Measurements from ENCODE around the gene PLXNA2.

PLXNA2 gene

GRCh38 chr1:208129060-208129459 lies 115.1 kb downstream of the PLXNA2 start:
- DNase-seq (ENCODE audit: low read depth, low spot score): no peak
- H3K27ac ChIP-seq: no peak overlapping the region

DNA sequence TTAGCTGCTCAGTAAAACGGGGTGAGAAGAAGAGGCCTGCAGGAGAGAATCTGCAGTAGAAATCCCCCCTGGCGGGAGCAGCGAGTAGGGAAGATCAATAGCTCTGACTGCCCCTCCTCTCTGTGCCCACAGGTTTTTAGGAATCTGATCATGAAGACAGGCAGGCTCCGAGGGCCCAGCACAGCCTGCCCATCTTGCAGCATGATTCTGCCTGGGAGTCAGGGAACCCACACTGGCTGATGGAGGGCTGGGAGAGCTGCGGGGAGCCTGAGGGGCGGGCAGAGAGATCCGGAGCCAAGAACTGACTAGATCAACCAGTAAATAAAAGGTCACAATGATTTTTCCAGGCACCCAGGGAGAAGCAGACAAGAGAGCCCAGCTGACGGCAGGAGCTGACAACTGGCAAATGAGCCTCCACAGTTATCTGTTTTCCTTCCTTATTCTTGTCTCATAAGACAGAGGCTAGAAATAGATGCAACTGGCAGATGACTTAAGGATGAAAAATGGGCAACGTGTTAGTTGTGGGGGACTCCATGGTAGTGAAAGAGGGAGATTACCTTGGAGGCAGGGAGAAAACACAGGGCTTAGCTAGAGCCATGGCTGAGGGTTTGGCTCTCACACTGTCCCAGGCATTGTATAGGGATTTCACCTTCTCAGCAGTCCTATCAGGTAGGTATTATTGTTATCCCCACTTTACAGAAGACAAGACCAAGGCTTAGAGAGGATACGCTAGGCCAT lies 116.2 kb downstream of the PLXNA2 start:
- H3K27ac ChIP-seq: no peak overlapping the region

GRCh38 chr1:208127284-208127683 lies 116.9 kb downstream of the PLXNA2 start:
- no peak overlapping the region for H3K27ac ChIP-seq
- no peak for DNase-seq (ENCODE audit: low read depth, low spot score)

More for the DNA sequence above, 116.2 kb downstream of the PLXNA2 start:
- DNase-seq (ENCODE audit: low read depth, low spot score): no peak

GRCh38 chr1:208126108-208126507 lies 118.1 kb downstream of the PLXNA2 start:
- no peak for DNase-seq (ENCODE audit: low read depth, low spot score)
- H3K27ac ChIP-seq: no peak overlapping the region

- no peak for DNase-seq (ENCODE audit: low read depth, low spot score)
- H3K27ac ChIP-seq: no peak overlapping the region
Observed at GRCh38 chr1:208122612-208123358, 121.4 kb downstream of the PLXNA2 start.

DNA sequence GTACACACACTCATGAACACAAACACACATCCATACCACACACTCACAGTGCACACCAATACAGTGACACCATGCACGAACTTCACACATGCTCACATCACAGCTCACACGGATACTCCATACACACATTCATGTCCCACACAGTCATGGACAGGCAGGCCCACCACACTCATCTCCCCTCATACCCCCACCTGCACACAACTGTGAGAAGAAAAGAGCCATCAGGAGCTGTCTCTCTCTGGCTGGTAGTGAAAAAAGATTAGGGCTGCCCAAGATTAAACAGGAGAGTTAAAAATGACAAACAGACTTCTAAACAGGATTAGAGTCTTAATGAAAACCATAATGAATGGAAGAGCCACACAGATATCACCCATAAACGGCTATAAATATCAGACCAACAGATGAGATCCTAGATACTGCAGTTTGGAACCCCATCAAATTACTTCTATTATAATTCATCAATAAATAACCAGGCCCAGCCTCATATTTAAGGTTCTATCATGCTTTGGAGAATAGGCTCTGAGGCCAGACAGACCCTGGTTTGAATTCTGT lies 122.3 kb downstream of the PLXNA2 start:
- H3K27ac ChIP-seq: no peak overlapping the region
- no peak for DNase-seq (ENCODE audit: low read depth, low spot score)

GRCh38 chr1:208120431-208120790 lies 123.8 kb downstream of the PLXNA2 start:
- no peak overlapping the region for H3K27ac ChIP-seq
- no peak for DNase-seq (ENCODE audit: low read depth, low spot score)

GRCh38 chr1:208118841-208119606 lies 125.2 kb downstream of the PLXNA2 start:
- no peak overlapping the region for H3K27ac ChIP-seq
- no peak for DNase-seq (ENCODE audit: low read depth, low spot score)

GRCh38 chr1:208118306-208118705 lies 125.9 kb downstream of the PLXNA2 start:
- H3K27ac ChIP-seq: no peak overlapping the region
- no peak for DNase-seq (ENCODE audit: low read depth, low spot score)

GRCh38 chr1:208117826-208118225 lies 126.4 kb downstream of the PLXNA2 start:
- no peak overlapping the region for H3K27ac ChIP-seq
- no peak for DNase-seq (ENCODE audit: low read depth, low spot score)

- no peak for DNase-seq (ENCODE audit: low read depth, low spot score)
Observed at GRCh38 chr1:208117409-208117808, 126.8 kb downstream of the PLXNA2 start.

DNA sequence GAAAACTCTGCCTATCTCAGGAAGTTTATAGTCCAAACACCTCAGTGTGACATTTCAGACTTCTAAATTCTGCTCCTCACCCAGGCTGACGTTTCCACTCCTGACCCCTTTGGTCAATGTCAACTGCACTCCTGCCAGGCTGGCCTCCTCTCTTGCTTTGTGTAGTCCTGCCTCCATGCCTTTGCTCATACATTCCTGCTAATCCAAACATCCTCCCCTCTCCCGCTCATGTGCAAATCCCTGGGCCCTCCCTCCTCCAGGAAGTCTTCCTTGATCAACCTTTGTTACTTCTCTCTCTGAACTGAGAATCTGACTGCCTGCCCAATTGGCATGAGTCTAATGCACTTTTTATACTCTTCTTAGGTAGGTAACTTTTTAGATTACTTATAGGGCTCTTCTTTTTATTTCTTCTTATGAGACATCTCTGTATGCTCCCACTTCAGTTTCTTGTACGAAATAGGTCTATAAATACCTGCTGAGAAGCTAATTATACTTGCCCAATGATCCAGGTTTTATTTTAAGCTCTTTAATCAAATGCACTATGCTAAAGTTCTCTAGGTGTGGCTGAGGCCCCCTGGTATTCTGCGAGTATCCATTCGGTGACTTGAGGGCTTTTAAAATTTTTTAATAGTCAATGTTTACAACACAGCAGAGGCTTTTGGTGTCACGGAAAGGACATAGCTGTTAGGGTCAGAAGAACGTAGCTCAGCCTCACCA lies 128.1 kb downstream of the PLXNA2 start:
- no peak overlapping the region for H3K27ac ChIP-seq

More at GRCh38 chr1:208117409-208117808, 126.8 kb downstream of the PLXNA2 start:
- no peak overlapping the region for H3K27ac ChIP-seq

DNA sequence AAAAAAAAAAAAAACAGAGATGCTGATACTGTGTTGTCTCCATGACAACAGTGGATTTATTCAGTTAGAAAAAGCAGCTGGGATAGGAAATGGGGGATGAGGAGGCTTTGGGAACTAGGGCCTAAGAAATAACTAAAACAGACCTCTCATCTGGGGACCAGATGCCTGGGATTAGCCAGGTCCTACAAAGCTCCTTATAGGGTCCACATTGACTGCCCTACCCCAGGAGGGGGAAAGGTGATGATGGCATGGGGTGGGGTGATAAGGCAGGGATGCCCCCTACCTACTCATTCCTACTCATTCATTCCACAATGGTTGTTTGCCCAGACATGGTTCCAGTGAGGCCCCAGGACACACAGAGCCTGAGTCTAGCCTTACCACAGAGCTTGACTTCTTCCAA lies 131.2 kb downstream of the PLXNA2 start:
- H3K27ac ChIP-seq: no peak overlapping the region
- no peak for DNase-seq (ENCODE audit: low read depth, low spot score)

More for the DNA sequence above, 128.1 kb downstream of the PLXNA2 start:
- no peak for DNase-seq (ENCODE audit: low read depth, low spot score)

- no peak overlapping the region for H3K27ac ChIP-seq
- no peak for DNase-seq (ENCODE audit: low read depth, low spot score)
Observed at GRCh38 chr1:208112401-208112800, 131.8 kb downstream of the PLXNA2 start.

DNA sequence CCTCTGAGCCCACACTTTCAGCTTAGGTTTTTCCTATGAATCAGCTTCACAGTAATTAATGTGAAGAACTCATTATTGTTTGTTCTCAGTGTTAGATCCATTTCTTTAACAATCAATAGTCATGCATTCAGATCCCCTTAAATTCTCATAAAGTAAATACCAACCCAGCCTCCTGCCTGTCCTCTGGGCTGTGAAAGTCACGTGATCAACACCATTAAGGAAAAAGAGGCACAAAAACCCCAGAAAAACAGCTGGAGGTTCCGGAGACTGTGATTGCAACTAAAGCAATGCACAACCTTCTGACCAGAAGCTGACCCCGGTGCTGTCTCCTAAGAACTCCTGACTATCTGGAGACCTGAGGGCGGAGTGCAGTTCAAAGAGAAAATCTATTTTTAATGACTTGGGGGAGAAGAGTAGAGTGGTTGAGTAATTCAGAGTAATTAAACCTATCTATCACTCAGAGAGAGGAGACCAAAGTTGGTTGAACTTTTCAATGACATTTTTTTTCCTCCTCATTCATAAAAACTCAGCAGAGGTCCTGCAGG lies 132.5 kb downstream of the PLXNA2 start:
- no peak overlapping the region for H3K27ac ChIP-seq
- no peak for DNase-seq (ENCODE audit: low read depth, low spot score)

DNA sequence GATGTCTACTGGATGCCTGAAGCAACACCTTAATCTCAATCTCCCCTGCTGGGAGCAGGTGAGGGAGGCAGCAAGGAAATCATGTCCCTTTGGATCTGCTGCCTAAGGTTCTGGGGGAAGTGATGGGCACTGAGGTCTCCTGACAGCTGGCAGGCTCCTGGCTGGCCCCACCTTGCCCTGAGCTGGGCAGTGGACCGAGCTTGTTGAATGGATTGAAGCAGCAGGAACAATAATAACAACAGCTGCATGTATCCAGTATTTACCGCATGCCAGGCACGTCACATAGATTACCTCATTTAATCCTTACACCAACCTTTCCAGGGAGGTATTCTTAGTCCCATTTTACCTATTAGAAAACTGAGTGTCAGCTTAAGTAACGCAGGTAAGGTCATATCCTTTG lies 133.9 kb downstream of the PLXNA2 start:
- no peak overlapping the region for H3K27ac ChIP-seq
- no peak for DNase-seq (ENCODE audit: low read depth, low spot score)

DNA sequence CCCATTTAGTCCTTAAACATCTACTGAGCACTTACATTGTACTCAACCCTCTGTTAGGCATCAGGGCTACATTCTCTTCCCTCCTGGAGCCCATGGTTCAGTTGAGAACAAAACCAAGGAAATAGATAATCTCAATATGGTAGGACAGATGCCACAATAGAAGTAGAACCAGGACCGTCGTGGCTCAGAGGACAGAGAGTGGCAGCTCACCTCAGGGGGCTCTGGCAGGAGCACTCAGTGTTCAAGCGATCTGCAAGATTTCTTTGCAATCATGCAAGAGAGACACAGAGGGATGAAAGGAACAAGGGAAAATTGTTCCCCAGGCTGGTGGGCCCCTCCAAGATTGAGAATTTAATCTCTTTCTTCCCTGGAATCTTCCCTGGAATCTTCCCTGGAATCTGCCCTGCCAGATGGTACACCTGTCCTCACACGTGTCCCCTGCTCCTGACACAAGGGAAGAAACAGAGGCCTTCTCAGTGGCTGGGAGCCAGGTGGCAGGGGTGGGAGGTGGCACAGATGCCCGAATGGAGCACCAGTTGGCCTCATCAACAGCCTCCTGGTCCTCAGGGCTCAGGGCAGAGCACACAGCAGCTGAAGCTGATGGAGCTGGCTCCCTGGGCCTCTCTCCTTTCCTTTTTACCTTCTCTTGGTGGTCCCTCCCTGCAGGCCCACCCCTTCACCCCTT lies 135.4 kb downstream of the PLXNA2 start:
- H3K27ac ChIP-seq: peak overlapping the region; percentile 40
- no peak for DNase-seq (ENCODE audit: low read depth, low spot score)

GRCh38 chr1:208108213-208108608 lies 136.0 kb downstream of the PLXNA2 start:
- peak overlapping the region; percentile 40 for H3K27ac ChIP-seq
- no peak for DNase-seq (ENCODE audit: low read depth, low spot score)
